Activated CD4-positive, alpha-beta memory T cell treated with anti-CD3 and anti-CD28 coated beads, Interleukin-2, amount 10 ng/mL, durations not matched to agents 7 days and 5 days (primary cell): ENCODE measurements around the gene ARHGAP30. TPM values are rescaled to one million over a fixed set of nuclear protein-coding genes. Genes with fewer than 3 reads are reported as not detected.

Experiments used
- CTCF ChIA-PET: fragments of 350-600 bp; sonication (Branson Sonifier 250); formaldehyde crosslinking; loops from one replicate; lab custom pipeline; 2021; ENCODE audit warnings: antibody characterized with exemption, inconsistent platforms; lab: Charles Lee
- POLR2A ChIA-PET: fragments of 350-600 bp; sonication (Branson Sonifier 250); formaldehyde crosslinking; loops from one replicate; lab custom pipeline; 2021; ENCODE audit warnings: antibody characterized with exemption; lab: Charles Lee
- DNase-seq: peaks from one replicate; pipeline ENCODE4 v3.0.0-alpha.2; 2020
- H3K27ac Mint-ChIP-seq: one replicate; pipeline ENCODE4 v1.8.0; 2021; ENCODE audit warnings: mild to moderate bottlenecking, mixed read lengths
- H3K27me3 Mint-ChIP-seq: one replicate; pipeline ENCODE4 v1.8.0; 2021; ENCODE audit warnings: mixed read lengths
- H3K36me3 Mint-ChIP-seq: one replicate; pipeline ENCODE4 v1.8.0; 2021; ENCODE audit warnings: low read depth, mixed read lengths
- H3K4me1 Mint-ChIP-seq: one replicate; pipeline ENCODE4 v1.8.0; 2021; ENCODE audit warnings: mixed read lengths
- H3K4me3 Mint-ChIP-seq: one replicate; pipeline ENCODE4 v1.8.0; 2021; ENCODE audit warnings: mild to moderate bottlenecking, mixed read lengths
- H3K9me3 Mint-ChIP-seq: one replicate; pipeline ENCODE4 v1.8.0; 2021; ENCODE audit warnings: mixed read lengths
- total RNA-seq, 2 experiments: library from RNA; stranded (reverse); gene quantifications; one replicate each; pipeline ENCODE4 v1.2.3, GENCODE V29; 2021

Gene ARHGAP30
- total RNA-seq, 2 experiments from 2014 or later = 331 to 339 TPM

DNA sequence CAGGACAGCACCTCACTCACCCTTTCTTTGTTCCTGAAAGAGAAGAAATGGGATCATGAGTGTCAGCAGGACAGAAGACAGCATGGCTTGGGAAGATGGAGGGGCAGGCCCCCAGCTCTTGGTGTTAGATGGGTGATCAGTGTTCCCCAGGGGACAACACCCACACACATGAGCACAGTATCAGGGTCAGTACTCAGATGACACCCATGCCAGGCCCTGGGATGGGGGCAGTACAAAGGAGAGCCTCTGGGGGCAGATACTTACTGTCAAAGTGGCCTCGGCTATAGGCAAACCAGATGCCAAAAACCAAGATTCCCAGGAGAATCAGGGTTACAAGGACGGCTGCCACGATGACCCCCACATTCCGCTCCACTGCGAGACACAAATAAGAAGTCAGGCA, 70.3 kb downstream of the ARHGAP30 start:
- H3K36me3 Mint-ChIP-seq = peaks cover 15% of the 10 kb centered on the region
- no peaks in the 10 kb centered on the region for H3K9me3 Mint-ChIP-seq
- peaks cover 9% of the 10 kb centered on the region for H3K4me1 Mint-ChIP-seq
- DNase-seq = no peak
- CTCF ChIA-PET = interaction anchor here (0.8 to 2.4 kb wide), 2 partner anchors 9 to 97 kb away, joined by 3 to 12 read pairs; no protein-coding TSS in a partner anchor
- no peak overlapping the region for H3K27ac Mint-ChIP-seq
- POLR2A ChIA-PET = no interaction called here
- no peak overlapping the region for H3K4me3 Mint-ChIP-seq
- H3K27me3 Mint-ChIP-seq = no peaks in the 10 kb centered on the region

DNA sequence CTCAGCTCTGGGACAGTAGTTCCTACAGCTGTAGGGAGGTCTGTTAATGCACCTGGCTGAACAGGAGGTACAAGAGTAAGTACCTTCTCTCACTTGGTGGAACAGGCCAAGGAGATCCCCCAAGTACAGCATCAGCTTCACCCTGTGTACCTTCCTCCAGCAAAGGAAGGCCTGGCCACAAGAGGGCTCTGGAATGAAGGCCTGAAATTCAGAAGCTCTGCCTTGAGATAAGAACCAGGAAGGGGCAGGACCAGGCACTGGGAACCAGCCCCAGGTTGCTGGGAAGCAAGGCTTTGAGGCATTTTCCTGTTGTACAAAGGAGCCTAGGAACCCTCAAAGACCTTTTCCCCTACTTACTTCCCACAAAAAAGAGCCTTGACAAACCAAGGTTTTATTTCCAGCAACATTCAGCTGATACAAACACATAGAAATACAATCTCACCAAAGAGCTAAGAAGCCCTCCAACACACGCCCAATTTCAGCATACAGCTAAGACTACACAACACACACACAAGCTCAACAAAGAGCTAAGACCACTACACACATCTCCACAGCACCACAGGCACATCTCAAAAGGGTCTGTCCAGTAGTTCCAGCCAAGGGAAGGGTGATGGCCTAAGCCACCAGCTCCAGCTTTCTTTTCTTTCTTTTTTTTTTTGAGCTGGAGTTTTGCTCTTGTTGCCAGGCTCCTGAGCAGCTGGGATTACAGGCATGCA, 72.2 kb downstream of the ARHGAP30 start:
- DNase-seq = peak; percentile 59
- Mint-ChIP-seq H3K36me3 (peaks cover 15% of the 10 kb centered on the region), H3K27ac (no peak overlapping the region), H3K4me1 (peaks cover 9% of the 10 kb centered on the region), H3K27me3 (no peaks in the 10 kb centered on the region), H3K4me3 (no peak overlapping the region), H3K9me3 (no peaks in the 10 kb centered on the region)
- ChIA-PET CTCF (interaction anchor here (0.6 to 3.9 kb wide), 29 partner anchors 9 to 228 kb away, joined by 3 to 30 read pairs (median 4); partner anchors contain the start of genes F11R, ITLN2, KLHDC9 and TOMM40L), POLR2A (interaction anchor here (1.0 to 2.4 kb wide), 5 partner anchors 8 to 101 kb away, joined by 3 to 13 read pairs (median 6); partner anchors contain the start of genes ARHGAP30, KLHDC9 and USF1)

Other genes starting within 250 kb of the ARHGAP30 start
- gene CD244, start 207.0 kb downstream of the ARHGAP30 start, total RNA-seq = 1 to 10 TPM; 2.0 to 2.3 TPM
- not detected for gene ITLN1, start 184.7 kb downstream of the ARHGAP30 start, total RNA-seq
- not detected for gene ITLN2, start 115.1 kb downstream of the ARHGAP30 start, total RNA-seq
- gene F11R, start 48.7 kb downstream of the ARHGAP30 start, total RNA-seq = 10 to 100 TPM; 13.9 to 16.2 TPM
- gene TSTD1, start 30.9 kb downstream of the ARHGAP30 start, total RNA-seq = 10 to 100 TPM; 56.1 to 63.8 TPM
- gene USF1, start 23.9 kb downstream of the ARHGAP30 start, total RNA-seq = 10 to 100 TPM; 67.4 to 68.0 TPM
- not detected for gene NECTIN4, start 19.7 kb upstream of the ARHGAP30 start, total RNA-seq
- 1 to 10 TPM; 1.2 TPM for gene KLHDC9, start 28.5 kb upstream of the ARHGAP30 start, total RNA-seq
- gene PFDN2, start 48.1 kb upstream of the ARHGAP30 start, total RNA-seq = 10 to 100 TPM; 76.6 to 78.8 TPM
- gene NIT1, start 48.2 kb upstream of the ARHGAP30 start, total RNA-seq = 10 to 100 TPM; 50.8 to 51.5 TPM
- 10 to 100 TPM; 38.2 to 40.0 TPM for gene DEDD, start 62.8 kb upstream of the ARHGAP30 start, total RNA-seq
- gene UFC1, start 84.1 kb upstream of the ARHGAP30 start, total RNA-seq = 100 to 1,000 TPM; 103 to 113 TPM
- 10 to 100 TPM; 32.5 to 34.8 TPM for gene USP21, start 89.6 kb upstream of the ARHGAP30 start, total RNA-seq
- 10 to 100 TPM; 32.9 to 33.2 TPM for gene PPOX, start 96.5 kb upstream of the ARHGAP30 start, total RNA-seq
- 10 to 100 TPM; 55.0 to 56.7 TPM for gene B4GALT3, start 107.6 kb upstream of the ARHGAP30 start, total RNA-seq
- gene ADAMTS4, start 129.2 kb upstream of the ARHGAP30 start, total RNA-seq = 1 to 10 TPM in 1 of 2 experiments, under 1 TPM in 1; 0.83 to 1.2 TPM
- gene NDUFS2, start 132.5 kb upstream of the ARHGAP30 start, total RNA-seq = 10 to 100 TPM; 83.0 to 87.3 TPM
- 1 to 10 TPM; 1.1 to 1.3 TPM for gene FCER1G, start 145.4 kb upstream of the ARHGAP30 start, total RNA-seq
- gene APOA2, start 153.7 kb upstream of the ARHGAP30 start, total RNA-seq = not detected
- gene TOMM40L, start 156.2 kb upstream of the ARHGAP30 start, total RNA-seq = 10 to 100 TPM; 17.4 to 18.1 TPM
- not detected for gene NR1I3, start 168.3 kb upstream of the ARHGAP30 start, total RNA-seq
- gene PCP4L1, start 188.9 kb upstream of the ARHGAP30 start, total RNA-seq = under 1 TPM in 1 of 2 experiments, not detected in 1; 0.28 TPM
- gene MPZ, start 240.1 kb upstream of the ARHGAP30 start, total RNA-seq = 1 to 10 TPM; 5.9 to 8.1 TPM
- 100 to 1,000 TPM; 172 to 173 TPM for gene SDHC, start 244.5 kb upstream of the ARHGAP30 start, total RNA-seq